ENCODE data around the gene PRR11. TPM values are rescaled to one million over a fixed set of nuclear protein-coding genes. Genes with fewer than 3 reads are reported as not detected.

PRR11 gene
- 2.3 and 19.9 TPM in 2 replicates for total RNA-seq

DNA sequence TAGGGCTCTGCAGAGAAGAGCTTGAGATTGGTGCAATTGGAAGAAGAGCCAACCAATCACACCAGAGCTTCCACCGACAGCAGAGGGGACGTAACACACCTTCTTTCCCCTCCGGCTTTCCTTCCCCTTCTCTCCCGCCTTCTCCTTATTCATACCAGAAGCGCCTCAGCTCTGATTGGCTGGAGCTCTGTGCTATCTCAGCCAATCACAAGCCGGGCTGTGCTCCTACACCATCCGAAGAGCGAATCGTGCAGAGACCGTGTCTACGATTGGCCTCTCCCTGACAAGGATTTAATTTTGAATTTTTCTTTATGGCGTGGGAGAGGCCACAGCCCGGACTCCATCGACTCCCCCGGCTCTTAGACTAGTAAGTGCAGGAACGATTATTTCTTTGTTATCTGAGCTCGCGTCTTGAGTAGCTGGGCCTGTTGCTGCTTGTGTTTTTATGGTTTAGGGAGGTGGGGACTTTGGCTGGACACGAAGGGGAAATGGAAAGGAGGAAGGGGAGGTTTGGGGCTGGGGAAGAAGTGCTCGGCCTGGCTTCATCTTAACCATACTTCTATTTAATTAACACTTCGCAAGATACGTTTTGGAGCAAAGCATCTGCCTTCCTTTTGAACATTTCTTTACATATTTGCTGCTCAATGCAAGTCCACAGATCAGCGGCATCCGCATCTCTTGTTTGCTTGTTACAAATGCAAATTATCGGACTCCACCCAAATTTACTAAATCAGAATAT lies at the start of gene PRR11:
Gene PRR11, plus strand, starts transcription at position 308 of the 739 bp plus-strand sequence. CDS start 14,007 bp downstream, outside the sequence.

DNA sequence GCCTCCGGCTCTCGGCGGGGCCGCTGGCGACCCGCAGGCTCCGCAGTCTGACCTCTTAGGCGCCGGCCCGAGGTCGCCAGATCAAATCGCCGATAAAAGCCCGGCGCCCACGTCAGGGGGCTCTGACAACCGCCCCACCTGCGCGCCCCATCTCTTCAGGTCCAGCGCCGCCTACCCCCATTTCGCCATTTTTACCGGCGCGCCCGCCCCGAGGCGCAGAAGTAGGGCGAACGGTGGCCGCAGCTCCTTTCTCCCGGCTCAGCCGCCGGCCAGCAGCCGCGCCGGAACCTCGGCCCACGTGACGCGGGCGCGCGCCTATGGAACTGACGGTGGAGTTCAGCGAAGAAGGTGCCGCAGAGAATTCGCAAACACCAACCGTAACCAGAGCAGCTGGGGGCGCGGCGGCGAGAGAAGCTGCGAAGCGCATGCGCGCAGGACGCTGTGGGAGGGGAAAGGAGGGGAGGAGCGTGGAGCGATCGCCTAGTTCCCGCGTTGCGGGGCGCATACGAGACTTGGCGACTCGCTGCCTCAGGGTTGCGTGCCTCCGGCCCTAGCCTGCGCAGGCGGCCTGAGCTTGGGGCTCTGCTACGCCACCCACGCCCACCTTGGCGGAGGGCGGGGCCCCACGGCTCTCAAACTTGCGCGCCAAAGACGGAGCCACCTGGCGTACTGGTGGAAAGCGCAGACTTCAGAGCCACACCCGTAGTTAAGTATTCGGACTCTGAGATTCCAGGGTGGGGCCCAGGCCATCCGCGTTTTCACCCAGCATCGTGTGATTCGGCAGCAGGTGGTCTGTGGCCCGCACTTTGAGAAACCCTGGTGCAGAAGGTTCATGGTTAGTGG lies 48.9 kb upstream of the PRR11 start, which contains the start of gene TRIM37:
Gene TRIM37, minus strand, starts transcription at position 418 of the 843 bp plus-strand sequence. CDS start 419 bp downstream, outside the sequence.

DNA sequence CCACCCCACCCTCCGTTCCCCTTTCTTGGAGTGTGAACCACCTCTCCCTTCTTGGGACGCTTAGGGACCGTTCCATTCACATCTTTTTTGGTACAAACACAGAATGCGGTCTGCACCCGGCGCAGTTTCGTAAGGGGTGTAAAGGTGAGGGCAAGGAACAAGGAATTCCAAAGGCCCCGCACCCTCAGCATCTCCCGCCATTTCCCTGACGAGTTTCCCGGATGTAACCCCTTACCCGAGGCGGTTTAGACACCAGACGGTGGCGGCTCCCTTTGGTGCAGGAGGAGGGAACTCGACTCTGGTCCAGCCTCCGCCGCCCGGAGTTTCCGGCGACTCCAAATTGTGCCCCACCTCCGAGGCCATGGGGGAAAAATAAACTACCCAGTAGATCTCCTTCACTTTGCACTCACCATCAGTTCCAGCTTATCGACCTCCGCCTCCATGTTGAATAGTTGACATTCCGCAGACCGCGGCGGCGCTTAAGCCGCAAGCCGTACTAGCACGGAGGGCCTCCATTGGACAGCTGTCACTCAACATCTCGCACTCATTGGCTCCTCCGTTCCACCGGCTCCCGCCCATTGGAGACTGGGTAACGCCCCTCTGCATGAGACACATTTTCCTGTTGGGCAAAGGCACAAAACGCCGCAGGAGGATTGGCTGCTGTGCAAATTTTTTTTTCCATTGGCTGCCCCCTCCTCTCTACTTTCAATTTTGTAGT lies 666 bp upstream of the PRR11 start, which contains the start of gene SKA2:
Gene SKA2, minus strand, starts transcription at position 466 of the 718 bp plus-strand sequence. Its CDS starts 23 bp downstream, at position 443.

DNA sequence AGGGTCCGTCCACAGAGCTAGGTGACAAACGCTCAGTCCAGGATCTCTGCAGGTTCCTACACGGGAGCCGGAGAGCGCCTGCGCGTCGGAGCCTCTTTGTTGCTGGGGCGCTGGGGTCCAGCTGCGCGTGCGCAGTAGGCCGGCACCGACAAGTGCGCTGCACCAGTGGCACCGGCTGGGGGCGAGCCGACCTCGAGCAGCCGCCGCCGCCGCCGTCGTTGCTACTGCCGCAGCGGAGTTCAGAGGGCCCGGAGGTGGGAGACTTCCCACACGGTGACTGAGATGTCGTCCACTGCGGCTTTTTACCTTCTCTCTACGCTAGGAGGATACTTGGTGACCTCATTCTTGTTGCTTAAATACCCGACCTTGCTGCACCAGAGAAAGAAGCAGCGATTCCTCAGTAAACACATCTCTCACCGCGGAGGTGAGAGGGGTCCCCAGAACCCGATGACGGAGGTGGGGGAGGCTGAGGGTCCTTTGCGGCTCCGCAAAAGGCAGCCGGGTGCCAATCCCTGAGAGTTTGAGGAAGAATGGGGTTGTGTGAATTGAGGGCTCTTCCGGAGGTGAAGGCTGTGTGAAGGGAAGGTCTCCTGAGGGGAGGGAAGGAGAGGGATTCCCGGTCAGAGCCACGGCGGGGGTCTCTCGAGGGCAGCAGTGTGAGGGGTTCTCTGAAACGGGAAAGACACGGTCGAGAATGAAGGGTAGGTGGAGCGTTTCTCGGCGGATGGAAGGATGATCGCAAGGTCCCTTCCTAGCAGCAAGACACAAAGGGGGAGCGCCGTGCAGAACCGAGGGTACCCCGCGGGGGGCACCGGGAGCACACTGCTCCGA lies 65.0 kb downstream of the PRR11 start, which contains the start of gene GDPD1:
Gene GDPD1, plus strand, starts transcription at position 184 of the 831 bp plus-strand sequence. Its CDS starts 99 bp downstream, at position 283.

Other genes with a start within 250 kb of the PRR11 start
- 41.4 and 78.9 TPM in 2 replicates for gene TRIM37, start 48.9 kb upstream of the PRR11 start, total RNA-seq
- 37.5 and 89.1 TPM in 2 replicates for gene SKA2, start 560 bp upstream of the PRR11 start, total RNA-seq
- gene SMG8, start 54.3 kb downstream of the PRR11 start, total RNA-seq: 20.9 and 22.2 TPM in 2 replicates
- 0.96 and 1.7 TPM in 2 replicates for gene GDPD1, start 64.8 kb downstream of the PRR11 start, total RNA-seq
- gene YPEL2, start 175.9 kb downstream of the PRR11 start, total RNA-seq: 7.7 and 31.6 TPM in 2 replicates

All from regular cardiac myocyte (primary cell).